Suppressor macrophage treated with lipopolysaccharide for 1 hour (primary cell): ENCODE data around the gene APMAP.
"Not testable (repeated sequence)": the region's sequence is repeated elsewhere in the genome, so short reads cannot be mapped to it uniquely, and the experiment has no call there.

Source experiments
- DNase-seq, 3 donors: peaks; one replicate each; pipeline ENCODE4 v3.0.0-alpha.2; 2020 to 2022

Gene APMAP

DNA sequence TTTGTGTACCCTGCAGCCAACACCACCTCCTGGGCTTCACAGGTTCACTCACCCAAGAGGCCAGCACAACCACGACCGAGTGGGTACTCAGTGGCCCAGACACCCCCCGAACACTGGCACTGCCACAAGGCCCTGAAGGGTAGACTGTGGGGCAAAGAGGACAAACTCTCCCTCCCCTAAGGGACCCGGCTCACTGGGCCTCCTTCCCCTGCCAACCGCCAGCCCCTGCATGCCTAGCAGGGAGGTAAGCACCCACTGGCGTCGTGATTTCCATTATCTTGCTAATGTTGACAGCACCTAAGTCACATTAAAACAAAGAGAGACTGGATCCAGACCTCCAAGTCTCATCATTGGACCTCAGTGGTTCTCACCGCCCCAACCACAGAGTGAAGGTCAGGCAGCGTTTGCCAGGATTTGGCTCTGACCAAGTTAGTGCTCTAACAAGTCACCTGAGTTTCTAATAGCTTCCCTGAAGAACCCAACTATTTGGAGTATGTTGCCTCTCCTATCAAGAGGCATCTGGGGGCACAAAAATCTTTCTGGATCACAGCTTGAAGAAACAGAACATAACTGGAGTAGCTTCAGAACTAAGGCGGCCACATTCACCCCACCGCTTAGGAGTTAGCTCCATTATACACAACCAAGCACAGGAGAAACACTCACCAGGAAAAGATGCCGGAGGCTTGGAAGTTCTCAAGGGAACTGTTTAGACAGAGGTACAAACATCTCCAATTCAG is 14.0 kb upstream of the APMAP start:
- DNase-seq: no peak

DNA sequence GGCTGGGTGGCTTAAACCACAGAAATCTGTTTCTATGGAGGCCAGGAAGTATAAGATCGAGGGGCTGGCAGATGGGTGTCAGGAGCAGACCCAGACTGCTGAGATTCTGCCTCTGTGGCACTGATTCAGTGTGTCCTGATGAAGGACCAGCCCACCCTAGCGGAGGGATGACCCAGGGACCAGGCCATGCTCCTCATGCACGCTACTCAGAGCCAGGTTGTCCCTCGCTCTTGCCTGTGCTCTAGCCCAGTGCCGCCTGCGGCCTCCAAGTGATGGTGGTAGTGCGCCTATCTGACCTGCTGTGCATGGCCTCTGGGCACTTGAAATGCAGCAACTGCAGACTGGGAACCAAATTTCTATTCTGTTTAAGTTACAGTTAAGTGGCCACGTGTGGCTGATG is 13.1 kb upstream of the APMAP start:
- DNase-seq: no peak

DNA sequence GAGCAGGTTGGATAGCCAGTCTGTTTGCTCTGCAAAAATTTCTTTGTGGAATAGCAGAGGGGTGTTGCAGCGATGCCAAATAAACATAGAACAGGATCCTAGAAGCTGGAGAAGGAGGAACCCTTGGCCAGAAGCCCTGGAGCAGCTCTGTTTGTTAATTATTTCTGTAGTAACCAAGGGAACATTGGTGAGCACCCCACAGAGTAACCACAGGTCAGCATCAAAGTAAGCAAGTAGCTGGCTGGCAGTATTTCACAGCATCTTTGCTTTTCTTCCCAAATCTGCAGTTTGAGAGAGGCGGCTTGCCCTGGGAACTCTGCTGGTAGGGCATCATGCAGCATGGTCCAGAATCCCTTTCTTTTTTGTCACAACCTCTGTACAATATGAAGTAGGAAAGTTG is 12.7 kb upstream of the APMAP start:
- no peak for DNase-seq

DNA sequence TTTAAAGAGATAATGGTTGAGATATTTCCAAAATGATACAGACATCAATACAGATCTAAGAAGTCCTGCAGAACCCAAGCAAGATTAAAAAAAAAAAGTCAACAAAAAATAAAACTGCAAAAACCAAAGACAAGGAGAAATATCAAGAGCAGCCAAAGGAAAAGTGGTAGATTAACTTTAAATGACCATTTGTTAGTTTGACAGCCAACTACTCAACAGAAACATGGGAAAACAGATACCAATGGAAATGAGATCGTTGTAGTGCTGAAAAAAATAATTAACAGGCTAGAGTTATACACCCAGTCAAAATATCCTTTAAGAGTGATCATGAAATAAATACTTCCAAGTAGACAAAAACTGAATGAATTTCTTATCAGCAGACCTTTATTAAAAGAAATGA is 10.5 kb upstream of the APMAP start:
- DNase-seq: no peak

DNA sequence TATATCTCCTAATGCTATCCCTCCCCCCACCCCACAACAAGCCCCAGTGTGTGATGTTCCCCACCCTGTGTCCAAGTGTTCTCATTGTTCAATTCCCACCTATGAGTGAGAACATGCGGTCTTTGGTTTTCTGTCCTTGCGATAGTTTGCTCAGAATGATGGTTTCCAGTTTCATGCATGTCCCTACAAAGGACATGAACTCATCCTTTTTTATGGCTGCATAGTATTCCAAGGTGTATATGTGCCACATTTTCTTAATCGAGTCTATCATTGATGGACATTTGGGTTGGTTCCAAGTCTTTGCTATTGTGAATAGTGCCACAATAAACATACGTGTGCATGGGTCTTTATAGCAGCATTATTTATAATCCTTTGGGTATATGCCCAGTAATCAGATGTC is 8.8 kb upstream of the APMAP start:
- not testable (repeated sequence) for DNase-seq

DNA sequence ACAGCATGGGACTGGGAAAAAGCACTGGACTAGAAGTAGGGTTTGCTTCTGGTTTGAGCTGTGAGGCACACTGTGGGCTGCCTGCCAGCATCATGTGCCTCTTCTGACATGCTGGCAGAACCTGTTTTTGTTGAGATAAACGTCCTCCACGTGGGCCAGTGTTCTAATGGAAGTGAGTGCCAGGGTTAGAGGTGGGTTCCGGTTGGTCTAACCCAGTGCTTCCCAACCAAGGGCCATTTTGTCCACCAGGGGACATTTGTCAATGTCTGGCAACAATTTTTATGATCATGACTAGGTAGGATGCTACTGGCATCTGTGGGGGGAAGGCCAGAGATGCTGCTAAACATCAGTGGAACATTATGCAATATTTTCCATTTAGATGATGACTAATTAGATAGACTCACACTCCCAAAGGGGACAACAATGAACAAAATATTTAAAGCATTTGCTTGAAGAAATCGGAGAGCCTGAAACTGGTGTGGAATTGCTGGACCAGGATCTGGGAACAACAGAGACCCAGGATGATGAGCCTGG is 7.8 kb upstream of the APMAP start:
- no peak for DNase-seq

DNA sequence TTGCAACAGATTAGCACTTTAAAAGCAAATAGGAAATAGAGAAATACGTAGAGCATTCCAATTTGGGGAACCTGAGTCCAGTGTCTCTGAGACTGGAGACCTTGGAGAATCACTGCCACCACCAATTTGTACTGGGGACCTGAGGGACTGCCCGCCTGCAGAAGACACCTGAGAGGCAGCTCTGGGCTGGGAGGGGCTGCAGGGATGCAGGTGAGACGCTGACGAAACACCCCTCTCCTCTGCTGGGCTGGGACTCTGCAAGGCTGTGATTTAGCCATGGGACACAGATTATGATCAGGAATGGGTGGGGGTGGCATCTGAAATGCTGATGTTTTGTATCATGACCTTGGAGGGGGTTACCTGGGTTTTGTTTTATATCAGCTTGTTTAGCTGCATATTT is 7.0 kb upstream of the APMAP start:
- DNase-seq: no peak

DNA sequence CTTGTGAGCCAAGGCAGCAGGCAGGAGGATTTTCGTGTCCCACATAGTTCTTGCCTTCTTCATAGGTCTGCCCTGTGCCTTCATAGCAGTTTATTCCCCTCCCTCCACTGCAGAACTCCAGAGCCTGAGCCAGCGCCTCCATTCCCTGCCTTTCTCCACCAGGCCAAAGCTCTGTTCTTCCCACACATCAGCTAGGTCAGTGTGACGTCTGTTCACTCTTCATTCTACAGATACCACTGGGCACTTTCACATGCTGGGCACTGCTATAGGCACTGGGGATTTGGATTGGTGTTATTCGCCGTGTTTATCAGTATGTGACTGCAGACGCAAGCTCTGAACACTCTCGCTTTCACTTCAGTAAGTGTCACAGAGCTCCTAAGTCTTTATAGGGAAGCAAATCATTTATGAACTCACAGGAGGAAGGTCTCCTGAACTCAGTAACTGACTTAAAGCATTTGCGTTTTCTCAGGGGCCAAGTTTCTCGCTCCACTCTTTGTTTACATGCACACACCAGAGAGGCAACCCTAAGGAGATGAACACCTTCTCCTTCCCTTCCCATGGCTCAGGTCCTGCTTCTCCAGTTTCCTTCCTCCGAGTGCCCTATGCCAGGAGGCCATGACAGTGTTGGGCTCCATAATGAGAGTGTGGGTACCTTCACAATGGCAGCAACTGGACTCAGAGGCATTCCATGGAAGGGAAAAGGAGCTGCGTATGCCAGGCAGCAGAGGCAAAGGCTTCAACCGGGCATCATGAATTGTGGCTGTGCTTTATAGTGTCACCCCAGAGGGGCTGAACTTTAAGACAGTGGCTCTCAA is 6.3 kb upstream of the APMAP start:
- DNase-seq: no peak

DNA sequence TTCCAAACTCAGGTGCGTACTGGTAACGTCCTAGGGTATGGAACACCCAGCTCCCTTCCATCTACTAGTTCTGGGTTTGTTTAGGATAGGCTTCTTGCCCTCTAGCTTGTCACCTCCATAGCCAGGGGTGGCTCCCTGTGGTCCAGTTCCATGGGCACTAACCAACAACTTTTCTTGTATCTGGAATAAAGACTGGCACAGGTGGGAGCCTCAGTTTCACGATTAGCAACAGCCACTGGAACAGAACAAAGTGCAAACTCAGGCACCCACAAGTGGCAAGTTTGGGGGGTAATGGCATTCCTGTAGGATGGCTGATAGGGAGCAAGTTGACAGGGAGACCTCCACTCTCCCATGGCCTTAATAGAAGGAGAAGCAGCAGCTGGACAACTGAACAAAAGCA is 5.6 kb upstream of the APMAP start:
- no peak for DNase-seq

DNA sequence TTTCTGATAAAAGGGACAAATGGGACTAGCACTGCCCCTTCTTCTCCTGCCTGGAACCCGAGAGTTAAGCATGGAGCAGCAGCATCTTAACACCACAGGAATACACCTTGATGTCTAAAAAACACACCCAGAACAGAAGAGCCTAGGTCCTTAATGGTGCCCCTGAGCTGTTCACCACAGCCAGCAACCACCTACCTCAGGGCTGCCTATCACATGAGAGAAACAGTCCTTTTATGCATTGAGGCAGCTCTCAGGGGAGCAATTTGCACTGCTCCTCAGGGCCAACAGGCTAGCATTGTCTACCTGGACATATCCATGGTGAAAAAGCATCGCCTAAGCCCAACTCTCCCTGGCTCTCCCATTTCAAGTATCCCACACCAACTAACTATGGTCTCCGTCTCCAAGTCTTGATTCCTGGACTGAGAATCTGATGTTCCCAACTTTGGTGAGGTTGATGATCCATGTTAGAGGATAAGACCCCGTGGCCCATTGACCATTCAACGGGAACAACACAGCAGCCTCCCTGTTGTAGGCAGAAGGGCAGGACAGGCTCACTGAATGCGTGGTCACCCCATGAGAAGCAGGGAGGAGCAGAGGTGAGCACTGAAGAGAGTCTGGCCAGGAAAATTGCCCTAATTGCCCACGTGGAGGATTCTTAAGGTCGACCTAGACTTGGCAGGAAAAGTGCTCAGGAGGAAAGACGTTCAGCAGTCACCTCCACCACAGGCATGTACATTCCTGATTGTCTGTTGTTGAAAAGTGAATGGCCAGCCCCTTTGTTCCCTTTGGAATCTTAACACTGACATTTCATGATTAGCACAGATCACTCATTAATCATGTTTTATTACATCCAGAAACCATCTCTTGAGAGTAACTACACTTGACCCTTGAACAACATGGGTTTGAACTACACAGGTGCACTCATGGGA is 4.2 kb upstream of the APMAP start:
- no peak for DNase-seq

DNA sequence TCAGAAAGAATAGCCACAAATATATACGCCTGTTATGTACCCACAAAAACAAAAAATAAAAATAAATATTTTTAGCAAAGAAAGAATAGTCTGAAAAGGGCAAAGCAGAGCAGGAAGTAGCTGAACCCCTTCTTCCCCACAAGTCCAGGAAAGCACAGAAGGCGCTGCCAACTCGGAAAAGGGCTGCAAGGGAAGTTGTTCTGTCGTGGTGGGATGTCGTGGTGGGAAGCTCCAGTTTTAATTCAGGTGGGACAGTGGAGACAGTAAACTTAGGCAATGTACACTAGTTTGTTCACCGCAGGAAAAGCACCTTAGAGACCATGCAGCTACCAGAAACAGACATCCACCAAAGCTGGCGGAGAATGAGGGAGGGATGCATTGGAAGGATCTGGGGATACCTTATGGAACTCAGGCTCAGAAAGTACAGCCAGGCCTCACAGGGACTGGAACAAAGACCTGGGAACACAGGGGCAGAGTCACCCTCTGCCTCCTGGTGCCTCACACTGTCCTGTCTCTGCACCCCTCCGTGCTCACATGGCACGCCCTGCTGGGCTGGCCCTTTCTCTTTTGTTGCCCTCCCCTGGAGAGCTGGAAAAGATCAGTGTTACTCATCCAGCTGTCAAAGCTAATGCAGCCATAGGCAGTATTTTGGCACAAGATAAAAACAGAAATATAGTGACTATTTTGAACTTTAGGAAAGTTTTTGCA is 3.3 kb upstream of the APMAP start:
- DNase-seq: no peak

DNA sequence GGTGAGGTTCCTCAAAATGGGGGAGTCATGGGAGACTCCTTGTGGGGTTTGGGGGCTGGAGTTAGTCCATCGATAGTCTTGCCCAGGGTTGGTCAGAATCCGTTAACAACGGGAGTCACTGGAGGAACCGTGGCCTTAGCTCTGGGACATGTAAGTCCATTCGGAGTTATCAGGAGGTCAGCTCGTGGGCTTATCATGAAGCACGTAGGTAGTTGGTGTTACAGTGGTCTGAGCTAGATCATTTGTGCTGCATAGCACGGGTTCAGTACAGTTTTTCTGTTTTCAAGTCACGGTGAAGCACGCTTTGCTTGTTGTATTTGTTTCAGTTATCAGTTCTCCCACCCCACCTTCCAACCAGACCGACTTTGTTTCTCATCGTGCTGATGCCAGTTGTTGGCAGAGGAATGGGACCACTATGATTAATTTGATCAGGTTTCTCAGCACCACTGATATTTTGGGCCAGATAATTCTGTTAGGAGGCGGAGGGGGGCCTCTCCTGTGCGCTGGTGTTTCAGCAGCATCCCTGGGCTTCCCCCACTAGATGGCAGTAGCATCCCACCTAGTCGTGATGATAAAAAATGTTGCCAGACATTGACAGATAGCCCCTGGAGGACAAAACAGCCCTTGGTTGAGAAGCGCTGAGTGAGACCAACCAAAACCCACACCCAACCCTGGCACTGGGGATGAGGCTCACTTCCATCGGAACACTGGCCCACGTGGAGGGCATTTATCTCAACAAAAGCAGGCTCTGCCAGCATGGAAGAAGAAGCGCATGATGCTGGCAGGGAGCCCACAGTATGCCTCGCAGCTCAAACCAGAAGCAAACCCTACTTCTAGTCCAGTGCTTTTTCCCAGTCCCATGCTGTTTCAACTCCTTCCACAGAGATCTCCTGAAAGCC is 2.2 kb upstream of the APMAP start:
- peak; percentile 78 to 86 (median 84) for DNase-seq

DNA sequence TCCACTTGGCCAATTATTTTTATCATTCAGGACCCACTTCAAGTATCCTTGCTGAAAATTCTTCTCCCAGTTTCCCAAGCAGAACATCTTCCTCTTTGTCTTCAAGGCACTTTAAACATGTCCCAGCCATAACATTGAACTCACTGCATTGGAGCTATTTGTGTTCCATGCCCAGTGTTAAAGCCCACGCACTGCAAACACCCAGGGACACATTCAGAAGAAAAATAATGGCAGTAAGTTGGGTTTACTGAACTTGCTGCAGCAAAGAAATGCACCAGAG is 1.6 kb upstream of the APMAP start:
- DNase-seq: no peak

DNA sequence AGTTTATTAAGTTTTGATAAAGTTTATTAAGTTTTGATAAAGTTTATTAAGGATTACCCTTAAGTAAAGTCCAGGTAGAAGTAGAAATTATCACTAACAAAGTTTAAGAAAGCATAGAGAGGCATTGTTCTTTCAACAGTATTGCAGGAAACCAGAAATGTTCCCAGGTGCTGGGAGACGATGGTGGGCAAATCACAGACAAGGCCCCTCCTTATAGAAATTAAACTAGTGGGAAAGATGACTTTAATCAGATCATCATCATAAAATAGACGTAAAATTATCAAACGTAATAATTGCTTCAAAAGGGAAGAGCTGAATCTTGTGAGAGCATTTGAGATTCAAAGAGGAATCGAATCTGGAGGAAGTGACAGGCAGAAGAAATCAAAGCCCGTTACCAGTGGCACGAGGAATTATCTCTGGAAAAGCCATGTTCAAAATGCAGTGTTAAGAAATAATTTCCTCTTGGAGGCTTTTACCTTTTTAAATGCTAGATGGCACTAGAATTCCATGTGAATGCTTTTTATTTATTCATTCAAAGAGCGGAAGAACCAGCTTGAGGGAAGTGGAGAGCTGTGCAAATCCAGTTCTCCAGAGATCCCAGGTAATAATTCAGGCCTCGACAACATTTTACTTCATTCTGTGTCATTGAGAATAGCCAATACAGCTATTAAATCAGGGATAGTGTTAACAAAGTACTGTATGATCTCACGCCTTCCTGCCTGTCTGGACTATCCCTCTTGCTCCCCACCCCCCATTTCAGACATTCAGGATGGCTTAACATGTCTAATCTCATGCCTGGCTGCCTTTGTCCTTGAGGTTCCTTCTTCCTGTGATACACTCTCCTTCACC is 1.0 kb upstream of the APMAP start:
- peak; percentile 21 to 52 (median 38) for DNase-seq

DNA sequence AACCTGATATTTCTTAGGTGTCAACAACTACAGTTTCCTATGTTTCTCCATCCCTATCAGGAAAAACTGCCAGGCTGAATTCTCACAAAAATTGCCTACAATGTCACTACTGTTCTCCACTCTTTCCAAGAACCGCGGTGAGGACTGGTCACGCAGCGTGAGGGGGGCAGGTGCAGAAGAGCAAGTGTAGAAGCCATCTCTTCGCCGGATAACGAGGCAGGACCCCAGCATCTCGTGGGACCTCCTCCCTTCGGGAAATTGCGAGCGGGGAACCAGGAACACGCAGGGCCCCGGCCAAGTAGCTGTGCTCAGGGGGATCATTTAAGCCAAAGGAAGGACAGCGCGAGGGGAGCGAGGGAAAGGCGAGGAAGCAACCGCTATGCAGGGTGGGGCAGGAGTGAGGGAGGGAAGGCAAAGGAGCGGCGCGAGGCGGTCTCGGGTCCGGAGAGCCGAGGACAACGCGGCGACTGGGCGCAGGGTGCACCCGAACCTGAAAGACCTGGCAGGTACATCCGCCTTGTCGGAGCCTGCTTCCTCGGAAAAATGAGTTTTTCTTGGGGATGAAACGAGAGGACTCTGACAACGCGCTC is 559 bp downstream of the APMAP start:
- peak in 1 of 3 donors; percentile 41 for DNase-seq

DNA sequence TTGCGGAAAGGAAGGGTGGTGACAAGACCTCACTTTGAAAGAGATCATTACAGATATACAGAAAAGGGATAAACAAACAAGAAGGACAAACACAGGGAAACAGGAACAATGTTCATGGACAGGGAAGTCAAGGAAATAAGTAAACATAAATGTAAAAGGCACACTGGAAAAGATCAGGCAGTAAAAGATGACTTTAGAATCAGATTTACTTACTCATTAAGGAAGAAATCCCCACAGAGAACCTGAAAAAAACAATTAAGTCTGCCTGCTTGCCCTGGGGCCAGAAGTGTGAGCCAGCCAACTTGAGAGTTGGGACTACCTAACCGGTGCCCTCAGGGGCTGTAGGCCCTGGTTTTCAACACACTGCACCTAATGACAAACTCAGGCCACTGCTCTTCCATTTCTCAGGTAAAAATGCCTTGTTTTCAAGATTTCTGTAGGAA is 1.7 kb downstream of the APMAP start:
- no peak for DNase-seq

DNA sequence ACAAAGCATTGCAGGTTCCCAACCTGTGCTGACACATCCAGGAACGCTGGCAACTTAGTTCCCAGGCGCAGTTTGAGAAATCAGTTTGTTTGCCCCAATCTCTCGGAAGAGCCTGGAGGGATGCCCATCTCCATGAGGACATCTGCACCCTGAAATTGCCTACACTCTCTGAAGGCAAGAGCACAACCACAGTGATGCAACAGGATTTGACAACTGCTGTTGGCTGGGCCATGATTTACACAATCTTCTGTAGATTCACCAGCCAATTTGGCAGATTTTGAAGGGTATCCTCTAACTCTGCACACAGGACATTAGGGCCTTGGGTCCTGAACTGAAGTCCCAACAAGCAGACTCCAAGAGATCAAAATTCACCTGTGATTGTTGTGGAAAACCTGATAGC is 3.4 kb downstream of the APMAP start:
- no peak for DNase-seq

DNA sequence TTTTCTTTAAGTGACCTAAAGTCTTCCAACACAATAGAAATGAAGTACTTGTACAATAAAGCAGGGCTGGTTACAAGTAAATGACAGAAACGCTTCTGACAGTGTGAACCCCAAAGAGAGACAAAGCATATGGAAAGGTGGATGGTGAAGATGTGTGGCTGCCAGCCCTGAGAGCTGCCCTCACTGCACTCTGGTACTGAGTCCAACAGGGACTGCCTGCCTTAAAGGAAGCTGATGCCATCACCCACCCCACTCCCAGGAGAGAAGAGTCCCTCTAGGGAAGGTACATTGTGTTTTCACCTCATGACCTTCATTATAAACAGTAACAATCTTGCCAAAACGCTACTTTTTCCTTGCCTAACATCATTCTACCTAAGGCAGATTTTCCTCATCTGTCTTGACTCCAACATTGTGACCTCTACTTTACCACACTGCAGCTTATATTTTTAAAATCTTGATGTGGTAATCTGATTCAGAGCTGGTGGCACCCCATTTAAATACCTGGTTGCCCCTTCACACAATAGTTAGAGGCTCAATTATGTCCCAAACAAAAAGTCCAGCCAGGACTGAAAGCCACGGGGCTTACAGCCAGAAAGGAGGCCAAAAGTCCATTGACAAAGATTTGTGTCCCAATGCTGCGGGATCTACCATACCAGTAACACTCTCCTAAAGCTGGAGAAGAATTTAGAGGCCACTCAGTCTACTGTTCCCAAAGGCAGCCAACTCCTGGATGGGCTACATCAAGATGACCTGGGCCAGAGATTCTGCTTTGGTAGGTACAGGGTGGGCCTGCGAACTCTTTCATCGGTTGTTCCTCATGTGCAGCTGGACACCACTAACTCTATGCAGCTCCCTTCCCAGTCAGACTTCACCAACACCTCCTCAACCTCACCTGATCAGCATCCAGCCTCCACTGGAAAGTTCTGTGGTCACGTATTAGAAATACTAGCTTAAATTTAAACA is 4.4 kb downstream of the APMAP start:
- DNase-seq: no peak

DNA sequence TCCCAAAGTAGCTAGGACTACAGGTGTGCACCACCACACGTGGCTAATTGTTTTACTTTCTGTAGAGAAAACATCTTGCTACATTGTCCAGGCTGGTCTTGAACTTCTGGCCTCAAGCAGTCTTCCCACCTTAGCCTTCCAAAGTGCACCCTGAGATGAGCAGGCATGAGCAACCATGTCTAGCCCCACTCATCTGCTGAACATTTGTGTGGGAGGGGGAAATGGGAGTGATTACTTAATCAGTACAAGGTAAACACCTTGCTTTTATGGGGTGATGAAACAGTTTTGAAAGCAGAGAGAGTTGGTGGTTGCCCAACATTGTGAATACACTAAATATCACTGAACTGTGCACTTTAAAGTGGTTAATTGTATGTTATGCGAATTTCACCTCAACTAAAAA is 5.3 kb downstream of the APMAP start:
- no peak for DNase-seq
